HG03159 (cell line): ENCODE measurements around the gene PROCA1.

ENCODE experiments used
- ATAC-seq: cut with Tn5 transposase; IDR thresholded peaks from one replicate; pipeline ENCODE4 v1.9.1; 2021; ENCODE audit warnings: mild to moderate bottlenecking, moderate library complexity; ENCODE audit not compliant: unreplicated experiment

The PROCA1 gene

GRCh38 chr17:28710861-28711722 is 596 bp downstream of the PROCA1 start:
- ATAC-seq: peak; percentile 71

- no peak for ATAC-seq
These were observed 4.4 kb downstream of the PROCA1 start for GRCh38 chr17:28707339-28707720.

- no peak for ATAC-seq
These were observed 5.0 kb downstream of the PROCA1 start for GRCh38 chr17:28706471-28707338.

GRCh38 chr17:28705728-28706334 is 5.9 kb downstream of the PROCA1 start:
- no peak for ATAC-seq

- ATAC-seq: no peak
These were observed 6.5 kb downstream of the PROCA1 start for GRCh38 chr17:28705074-28705659.

GRCh38 chr17:28704219-28704858 is 7.3 kb downstream of the PROCA1 start:
- ATAC-seq: no peak

GRCh38 chr17:28703552-28704218 is 8.0 kb downstream of the PROCA1 start:
- ATAC-seq: no peak

- ATAC-seq: no peak
These were observed 8.9 kb downstream of the PROCA1 start for GRCh38 chr17:28702752-28703150.

- no peak for ATAC-seq
These were observed 9.5 kb downstream of the PROCA1 start for GRCh38 chr17:28702026-28702751.

- no peak for ATAC-seq
These were observed 10.7 kb downstream of the PROCA1 start for GRCh38 chr17:28700830-28701492.

- ATAC-seq: no peak
These were observed 11.4 kb downstream of the PROCA1 start for GRCh38 chr17:28700278-28700677.

- no peak for ATAC-seq
These were observed 13.3 kb downstream of the PROCA1 start for GRCh38 chr17:28698253-28698941.

GRCh38 chr17:28693869-28694268 is 17.8 kb downstream of the PROCA1 start:
- ATAC-seq: no peak

GRCh38 chr17:28689011-28689410 is 22.7 kb downstream of the PROCA1 start:
- no peak for ATAC-seq

- ATAC-seq: no peak
These were observed 23.2 kb downstream of the PROCA1 start for GRCh38 chr17:28688481-28688880.

GRCh38 chr17:28686296-28686695 is 25.4 kb downstream of the PROCA1 start:
- ATAC-seq: no peak

- no peak for ATAC-seq
These were observed 26.3 kb downstream of the PROCA1 start for GRCh38 chr17:28685366-28685765.

GRCh38 chr17:28684963-28685362 is 26.7 kb downstream of the PROCA1 start:
- ATAC-seq: no peak
